SH-SY5Y (cell line): ENCODE results near the gene ZDHHC14.

Source experiments
- GATA2 ChIP-seq: IDR thresholded peaks from 2 replicates; pipeline ENCODE4 v1.6.1; 2011; ENCODE audit warnings: mild to moderate bottlenecking, low read depth, low read length
- GATA3 ChIP-seq: IDR thresholded peaks from 2 replicates; pipeline ENCODE4 v1.6.1; 2011; ENCODE audit warnings: low read depth, mild to moderate bottlenecking, low read length, moderate library complexity

GRCh38 chr6:157528931-157529653, 148.1 kb downstream of the ZDHHC14 start:
- TF ChIP-seq GATA3 (no peak), GATA2 (no peak)
